ENCODE measurements around the gene FOXK2. TPM values are rescaled to one million over a fixed set of nuclear protein-coding genes. Genes with fewer than 3 reads are reported as not detected.
A peak's percentile ranks its signal among the peaks of the same experiment; 100 is the strongest.
"Not testable (repeated sequence)": the region's sequence is repeated elsewhere in the genome, so short reads cannot be mapped to it uniquely, and the experiment has no call there.

FOXK2 gene
- total RNA-seq, 2 donors from 2014 or later = 59.9 to 61.0 TPM

DNA sequence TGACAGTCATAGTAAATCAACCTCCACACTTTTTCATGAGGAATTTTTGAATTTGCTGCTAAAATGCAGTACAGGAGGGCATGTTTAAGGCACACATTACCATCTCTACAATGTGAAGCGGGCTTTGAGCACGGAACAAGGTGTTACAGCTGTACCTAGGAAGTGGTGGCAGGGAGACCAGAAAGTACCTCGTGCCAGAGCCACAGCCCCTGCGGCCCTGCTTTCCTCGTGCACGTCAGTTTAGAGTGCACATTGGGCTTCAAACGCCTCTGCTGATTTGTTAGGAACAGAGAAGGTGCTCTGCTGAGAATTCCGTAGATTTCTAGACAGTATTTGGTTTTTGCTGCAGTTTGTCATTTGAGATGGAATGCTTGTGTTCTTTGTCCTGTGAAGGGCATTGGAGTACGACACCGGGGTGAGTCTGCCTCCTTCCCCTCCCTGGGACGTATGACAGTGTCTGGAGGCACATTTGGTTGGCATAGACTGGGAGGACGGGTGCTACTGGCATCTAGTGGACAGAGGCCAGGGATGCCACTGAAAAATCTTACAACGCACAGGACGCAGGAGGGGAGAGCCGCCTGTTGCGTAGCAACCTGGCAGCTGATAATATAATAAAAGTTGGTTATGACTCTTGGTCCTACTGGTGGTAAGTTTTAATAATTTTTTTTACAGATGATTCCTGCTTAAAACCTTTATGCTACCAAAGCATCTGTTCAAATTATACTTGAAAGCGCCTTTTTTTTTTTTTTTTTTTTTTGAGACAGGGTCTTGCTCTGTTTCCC is 9.1 kb downstream of the FOXK2 start:
- ATAC-seq (replicated peaks in 1 of 2) = no peak

DNA sequence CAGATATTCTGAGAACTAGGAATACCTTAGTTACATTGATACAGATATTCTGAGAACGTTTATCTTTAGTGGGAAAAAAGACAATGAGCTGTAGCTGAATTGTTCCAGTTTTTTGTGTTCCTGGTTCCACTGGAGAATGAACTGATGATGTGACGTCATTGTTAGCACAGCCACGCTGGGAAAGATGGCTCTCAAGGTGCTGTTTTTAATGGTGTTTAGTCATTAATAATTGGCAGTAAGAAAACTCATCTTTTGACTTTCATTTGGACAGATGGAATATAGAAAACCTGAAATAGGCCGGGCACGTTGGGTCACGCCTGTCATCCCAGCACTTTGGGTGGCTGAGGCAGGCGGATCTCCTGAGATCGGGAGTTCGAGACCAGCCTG is 10.4 kb downstream of the FOXK2 start:
- no peaks in the 10 kb centered on the region for H3K27me3 Mint-ChIP-seq (ENCODE audit: low read depth)
- H3K27ac Mint-ChIP-seq = peak overlapping the region; percentile 48
- H3K9me3 Mint-ChIP-seq = no peaks in the 10 kb centered on the region
- H3K4me3 Mint-ChIP-seq = peak overlapping the region; percentile 27 to 65
- DNase-seq (no peak), ATAC-seq (replicated peaks in 1 of 2) (no peak)
- H3K36me3 Mint-ChIP-seq (ENCODE audit: insufficient read depth in 2 of 2) = no peaks in the 10 kb centered on the region
- peaks cover 75% of the 10 kb centered on the region for H3K4me1 Mint-ChIP-seq (ENCODE audit: low read depth)

More for the DNA sequence above, 9.1 kb downstream of the FOXK2 start:
- Mint-ChIP-seq H3K27ac (peak overlapping the region; percentile 62), H3K36me3 (ENCODE audit: insufficient read depth in 2 of 2) (no peaks in the 10 kb centered on the region), H3K9me3 (no peaks in the 10 kb centered on the region), H3K4me1 (ENCODE audit: low read depth) (peaks cover 72% of the 10 kb centered on the region), H3K4me3 (peak overlapping the region; percentile 3 to 18), H3K27me3 (ENCODE audit: low read depth) (no peaks in the 10 kb centered on the region)
- DNase-seq = no peak

- H3K27me3 Mint-ChIP-seq (ENCODE audit: low read depth) = no peaks in the 10 kb centered on the region
- peak overlapping the region; percentile 94 for H3K27ac Mint-ChIP-seq
- no peaks in the 10 kb centered on the region for H3K9me3 Mint-ChIP-seq
- ATAC-seq (replicated peaks in 1 of 2) = peak; percentile 80 to 84
- H3K4me3 Mint-ChIP-seq = peak overlapping the region; percentile 73 to 77
- H3K4me1 Mint-ChIP-seq (ENCODE audit: low read depth) = peaks cover 76% of the 10 kb centered on the region
- H3K36me3 Mint-ChIP-seq (ENCODE audit: insufficient read depth in 2 of 2) = peaks cover 0 to 4% of the 10 kb centered on the region in 2 donors
- DNase-seq = no peak
Observed at GRCh38 chr17:82531431-82531881, 11.9 kb downstream of the FOXK2 start.

DNA sequence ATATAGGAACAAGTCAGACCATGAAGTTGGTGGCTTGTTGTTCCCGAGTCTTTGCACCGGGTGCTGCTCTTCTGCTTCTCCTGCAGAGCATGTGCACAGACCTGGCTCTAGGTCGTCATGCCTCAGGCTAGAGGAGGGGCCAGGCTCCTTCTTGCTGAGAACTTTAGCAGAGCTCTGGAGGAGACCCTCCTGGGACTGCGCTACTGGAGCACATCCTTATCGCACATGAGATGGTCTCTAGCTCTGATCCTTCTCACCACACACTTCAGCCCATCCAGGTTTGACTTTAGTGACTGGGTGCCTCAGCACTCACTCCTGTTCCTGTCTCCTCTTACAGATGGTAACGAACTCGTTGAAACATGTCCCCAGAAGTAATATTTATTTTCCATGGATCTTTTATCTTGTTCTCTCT is 14.9 kb downstream of the FOXK2 start:
- ATAC-seq (replicated peaks in 1 of 2) (no peak), DNase-seq (no peak)
- Mint-ChIP-seq H3K9me3 (no peaks in the 10 kb centered on the region), H3K4me3 (no peak overlapping the region), H3K36me3 (ENCODE audit: insufficient read depth in 2 of 2) (peaks cover 0 to 4% of the 10 kb centered on the region in 2 donors), H3K27ac (peak overlapping the region; percentile 67), H3K4me1 (ENCODE audit: low read depth) (peaks cover 70% of the 10 kb centered on the region), H3K27me3 (ENCODE audit: low read depth) (no peaks in the 10 kb centered on the region)

DNA sequence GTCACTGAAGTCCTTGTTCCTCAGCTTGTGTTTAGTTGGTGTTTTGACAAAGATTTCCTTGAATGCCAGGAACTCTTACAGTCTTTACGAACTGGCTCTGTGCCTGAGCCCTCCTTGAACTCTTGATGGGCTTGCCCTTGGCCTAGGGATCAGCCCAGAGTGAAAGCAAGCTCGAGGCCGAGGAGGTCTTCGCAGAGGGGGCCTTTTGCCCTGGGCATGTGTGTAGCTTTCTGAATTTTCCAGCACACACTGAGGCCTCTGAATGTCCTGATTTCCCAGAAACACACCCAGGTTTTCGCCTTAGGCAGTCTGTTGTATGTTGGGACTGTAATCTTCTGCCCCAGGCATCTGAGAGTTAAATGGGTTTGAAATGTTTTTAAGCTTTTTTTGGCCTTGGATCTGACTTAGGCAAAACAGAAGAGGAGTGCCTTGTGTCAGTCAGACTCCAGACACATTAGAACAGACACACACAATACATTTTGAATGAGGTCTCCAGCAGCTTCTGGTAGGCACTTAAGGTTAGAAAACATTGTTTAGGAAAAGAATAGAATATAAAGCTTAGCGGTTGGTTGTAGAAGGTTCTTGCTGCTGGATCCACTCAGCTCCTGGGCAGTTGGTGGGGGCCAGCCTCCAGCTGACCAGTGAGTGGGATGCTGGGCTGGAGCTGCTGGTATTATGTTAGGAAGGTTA is 17.1 kb downstream of the FOXK2 start:
- peak overlapping the region; percentile 96 for H3K27ac Mint-ChIP-seq
- peaks cover 0 to 4% of the 10 kb centered on the region in 2 donors for H3K36me3 Mint-ChIP-seq (ENCODE audit: insufficient read depth in 2 of 2)
- peak in 1 of 2 donors; percentile 24 for ATAC-seq (replicated peaks in 1 of 2)
- DNase-seq = no peak
- H3K4me1 Mint-ChIP-seq (ENCODE audit: low read depth) = peaks cover 61% of the 10 kb centered on the region
- no peaks in the 10 kb centered on the region for H3K9me3 Mint-ChIP-seq
- no peaks in the 10 kb centered on the region for H3K27me3 Mint-ChIP-seq (ENCODE audit: low read depth)
- H3K4me3 Mint-ChIP-seq = peak overlapping the region; percentile 66 to 71

DNA sequence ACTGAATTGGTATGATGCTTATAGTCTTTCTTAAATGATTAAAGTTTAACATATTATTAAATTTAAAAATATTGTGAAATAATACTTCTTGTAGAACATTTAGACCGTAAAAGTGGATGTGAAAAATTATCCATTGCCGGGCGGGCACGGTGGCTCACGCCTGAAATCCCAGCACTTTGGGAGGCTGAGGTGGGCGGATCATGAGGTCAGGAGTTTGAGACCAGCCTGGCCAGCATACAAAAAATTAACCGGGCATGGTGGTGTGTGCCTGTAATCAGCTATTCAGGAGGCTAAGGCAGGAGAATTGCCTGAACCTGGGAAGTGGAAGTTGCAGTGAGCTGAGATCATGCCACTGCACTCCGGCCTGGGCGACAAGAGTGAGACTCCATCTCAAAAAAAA is 17.7 kb downstream of the FOXK2 start:
- ATAC-seq (replicated peaks in 1 of 2); H3K27me3 Mint-ChIP-seq (ENCODE audit: low read depth); H3K36me3 Mint-ChIP-seq (ENCODE audit: insufficient read depth in 2 of 2); H3K4me3 Mint-ChIP-seq; H3K27ac Mint-ChIP-seq; DNase-seq; H3K9me3 Mint-ChIP-seq: not testable (repeated sequence)
- peaks cover 61% of the 10 kb centered on the region for H3K4me1 Mint-ChIP-seq (ENCODE audit: low read depth)

DNA sequence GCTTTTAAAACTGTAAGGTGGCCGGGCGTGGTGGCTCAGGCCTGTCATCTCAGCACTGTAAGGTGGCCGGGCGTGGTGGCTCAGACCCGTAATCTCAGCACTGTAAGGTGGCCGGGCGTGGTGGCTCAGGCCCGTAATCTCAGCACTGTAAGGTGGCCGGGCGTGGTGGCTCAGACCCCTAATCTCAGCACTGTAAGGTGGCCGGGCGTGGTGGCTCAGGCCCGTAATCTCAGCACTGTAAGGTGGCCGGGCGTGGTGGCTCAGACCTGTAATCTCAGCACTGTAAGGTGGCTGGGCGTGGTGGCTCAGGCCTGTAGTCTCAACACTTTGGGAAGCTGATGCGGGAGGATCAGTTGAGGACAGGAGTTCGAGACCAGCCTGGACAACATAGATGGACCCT is 19.5 kb downstream of the FOXK2 start:
- not testable (repeated sequence) for H3K36me3 Mint-ChIP-seq (ENCODE audit: insufficient read depth in 2 of 2); H3K27me3 Mint-ChIP-seq (ENCODE audit: low read depth); H3K9me3 Mint-ChIP-seq; ATAC-seq (replicated peaks in 1 of 2); H3K4me3 Mint-ChIP-seq; DNase-seq
- H3K4me1 Mint-ChIP-seq (ENCODE audit: low read depth) = peaks cover 60% of the 10 kb centered on the region
- peak overlapping the region; percentile 13 for H3K27ac Mint-ChIP-seq

DNA sequence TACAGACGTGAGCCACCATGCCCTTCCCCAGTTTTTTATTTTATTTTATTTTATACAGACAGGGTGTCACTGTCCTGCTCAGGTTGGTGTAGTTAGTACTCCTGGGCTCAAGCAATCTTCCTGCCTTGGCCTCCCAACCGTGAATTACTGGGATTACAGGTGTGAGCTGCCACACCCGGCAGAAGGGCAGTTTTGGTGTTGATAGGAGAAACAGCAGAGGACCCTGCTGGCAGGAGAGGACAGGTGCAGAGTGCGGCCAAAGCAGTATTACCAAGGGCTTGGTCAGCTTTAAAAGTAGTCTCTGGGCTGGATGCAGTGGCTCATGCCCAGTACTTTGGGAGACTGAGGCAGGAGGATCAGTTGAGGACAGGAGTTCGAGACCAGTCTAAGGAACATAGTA is 22.9 kb downstream of the FOXK2 start:
- peaks cover 63% of the 10 kb centered on the region for H3K4me1 Mint-ChIP-seq (ENCODE audit: low read depth)
- H3K9me3 Mint-ChIP-seq = no peaks in the 10 kb centered on the region
- no peak overlapping the region for H3K4me3 Mint-ChIP-seq
- ATAC-seq (replicated peaks in 1 of 2) (no peak), DNase-seq (no peak)
- H3K27ac Mint-ChIP-seq = no peak overlapping the region
- peaks cover 0 to 1% of the 10 kb centered on the region in 2 donors for H3K36me3 Mint-ChIP-seq (ENCODE audit: insufficient read depth in 2 of 2)
- H3K27me3 Mint-ChIP-seq (ENCODE audit: low read depth) = no peaks in the 10 kb centered on the region

DNA sequence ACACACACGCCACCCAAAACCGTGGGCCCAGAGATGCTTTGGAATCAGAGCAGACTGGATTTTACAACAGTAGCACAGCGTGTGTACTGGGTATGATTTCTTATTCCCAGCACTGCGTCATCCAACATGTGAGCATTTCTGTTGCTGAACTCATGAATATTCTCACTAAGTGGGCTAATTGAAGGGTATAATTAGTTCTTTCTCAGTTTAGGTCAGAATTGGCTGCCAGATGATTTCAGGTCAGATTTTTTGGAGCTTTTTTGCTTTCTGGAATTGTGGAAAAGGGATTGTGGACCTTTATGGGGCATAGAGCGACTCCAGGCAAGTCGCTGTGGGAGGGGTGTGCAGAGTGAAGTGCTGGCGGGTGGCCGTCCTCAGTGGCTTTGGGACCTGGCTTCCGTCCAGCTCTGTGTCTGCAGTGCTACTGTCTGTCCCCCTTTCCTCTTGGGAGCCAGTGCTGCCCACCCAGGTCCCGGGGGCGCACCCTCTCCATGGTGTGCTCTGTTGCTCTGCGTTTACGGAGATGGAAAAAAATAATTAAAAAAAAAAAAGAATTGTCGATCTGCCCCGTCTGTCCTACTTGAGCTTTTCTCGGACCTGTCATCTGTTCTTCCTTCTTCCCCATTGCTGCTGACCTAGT is 25.0 kb downstream of the FOXK2 start:
- ATAC-seq (replicated peaks in 1 of 2) = no peak
- Mint-ChIP-seq H3K4me3 (no peak overlapping the region), H3K36me3 (ENCODE audit: insufficient read depth in 2 of 2) (peaks cover 0 to 6% of the 10 kb centered on the region in 2 donors), H3K4me1 (ENCODE audit: low read depth) (peaks cover 63% of the 10 kb centered on the region), H3K27ac (no peak overlapping the region), H3K27me3 (ENCODE audit: low read depth) (no peaks in the 10 kb centered on the region), H3K9me3 (no peaks in the 10 kb centered on the region)
- DNase-seq = no peak

DNA sequence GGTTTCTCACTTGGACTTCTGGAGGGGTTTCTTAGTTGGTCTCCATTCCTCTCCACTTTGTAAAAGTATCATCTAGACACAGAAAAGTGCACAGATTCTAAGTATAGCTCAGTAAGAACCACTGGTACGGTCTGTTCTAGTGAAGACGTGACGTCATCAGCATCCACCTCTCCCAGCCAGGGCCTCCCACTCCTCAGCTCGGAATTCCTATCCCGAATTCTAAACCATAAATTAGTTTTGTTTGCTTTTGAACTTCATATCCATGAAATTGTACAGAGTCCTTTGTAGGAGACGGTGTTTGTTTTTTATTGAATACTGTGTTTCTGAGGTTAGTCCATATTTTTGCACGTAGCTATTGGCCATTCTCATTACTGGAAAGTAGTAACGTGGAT is 25.5 kb downstream of the FOXK2 start:
- Mint-ChIP-seq H3K4me1 (ENCODE audit: low read depth) (peaks cover 63% of the 10 kb centered on the region), H3K36me3 (ENCODE audit: insufficient read depth in 2 of 2) (peaks cover 0 to 6% of the 10 kb centered on the region in 2 donors), H3K4me3 (no peak overlapping the region), H3K27ac (peak overlapping the region; percentile 15), H3K9me3 (no peaks in the 10 kb centered on the region), H3K27me3 (ENCODE audit: low read depth) (no peaks in the 10 kb centered on the region)
- DNase-seq = no peak
- no peak for ATAC-seq (replicated peaks in 1 of 2)

GRCh38 chr17:82547981-82548380 is 28.4 kb downstream of the FOXK2 start:
- H3K36me3 Mint-ChIP-seq (ENCODE audit: insufficient read depth in 2 of 2) = peaks cover 0 to 6% of the 10 kb centered on the region in 2 donors
- H3K27ac Mint-ChIP-seq = peak overlapping the region; percentile 14
- DNase-seq (no peak), ATAC-seq (replicated peaks in 1 of 2) (no peak)
- H3K4me1 Mint-ChIP-seq (ENCODE audit: low read depth) = peaks cover 67% of the 10 kb centered on the region
- no peaks in the 10 kb centered on the region for H3K9me3 Mint-ChIP-seq
- no peak overlapping the region for H3K4me3 Mint-ChIP-seq
- H3K27me3 Mint-ChIP-seq (ENCODE audit: low read depth) = no peaks in the 10 kb centered on the region

DNA sequence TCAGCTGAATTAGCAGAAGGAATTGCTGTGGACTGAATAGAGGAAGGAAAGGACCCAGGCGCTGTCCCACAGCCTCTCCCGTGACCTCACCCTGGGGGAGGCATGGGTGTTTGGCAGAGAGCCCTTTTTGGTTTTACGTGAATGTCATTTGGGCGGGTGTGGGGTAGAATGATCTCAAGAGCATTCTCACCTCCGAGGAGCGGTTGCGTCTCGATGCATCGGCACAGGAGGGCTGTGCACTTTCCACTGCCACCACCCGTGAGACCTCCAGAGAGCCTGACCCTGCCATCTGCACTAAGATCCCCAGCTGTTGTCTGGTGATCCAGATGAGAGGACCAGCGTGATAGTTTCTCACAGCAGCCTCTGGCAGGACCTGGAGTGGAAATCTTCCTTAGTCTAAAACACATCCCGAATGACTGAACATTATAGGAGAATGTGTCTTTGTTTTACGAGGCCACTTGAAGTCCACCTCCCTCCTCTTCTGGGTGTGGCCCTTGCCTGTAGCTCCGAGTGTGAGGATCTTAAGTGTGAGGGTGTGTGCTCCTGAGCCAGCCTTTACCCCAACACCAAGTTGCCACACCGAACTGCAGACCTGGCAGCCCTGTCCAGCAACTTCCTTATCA is 29.3 kb downstream of the FOXK2 start:
- Mint-ChIP-seq H3K9me3 (no peaks in the 10 kb centered on the region), H3K36me3 (ENCODE audit: insufficient read depth in 2 of 2) (peaks cover 0 to 6% of the 10 kb centered on the region in 2 donors), H3K4me1 (ENCODE audit: low read depth) (peaks cover 61% of the 10 kb centered on the region), H3K4me3 (no peak overlapping the region), H3K27ac (peak overlapping the region; percentile 14), H3K27me3 (ENCODE audit: low read depth) (no peaks in the 10 kb centered on the region)
- no peak for DNase-seq
- no peak for ATAC-seq (replicated peaks in 1 of 2)
